ENCODE results near the gene ZFP82. TPM values are rescaled to one million over a fixed set of nuclear protein-coding genes. Genes with fewer than 3 reads are reported as not detected.

ZFP82 gene
- total and polyA plus RNA-seq, 2 donors (not counting 3 experiments of a cell fraction or from before 2014, with no cell fraction given): 1.8 to 3.9 TPM

GRCh38 chr19:36449059-36449670, 30.7 kb upstream of the ZFP82 start:
- intact Hi-C loops (cut with micrococcal nuclease) (no loop called here), dilution Hi-C loops (cut with MboI; ENCODE audit: extremely low pct_ligation_motif_present, low sequenced_read_pairs) (no loop called here)
- FAIRE-seq: no peak
- Histone ChIP-seq H3K27me3 (ENCODE audit: control insufficient read depth in 2 of 2, insufficient read depth in 2 of 2, low read length in 2 of 2) (no peaks in the 10 kb centered on the region), H2AFZ (ENCODE audit: low read depth, low read length) (no peak overlapping the region), H3K9me3 (replicated peaks; ENCODE audit: control insufficient read depth, insufficient read depth, low read length) (peaks cover 11% of the 10 kb centered on the region), H3K4me1 (ENCODE audit: control insufficient read depth, extremely low read depth, insufficient read depth, low read length) (no peaks in the 10 kb centered on the region), H3K27ac (ENCODE audit: insufficient read depth, low read depth, low read length) (no peak overlapping the region), H4K20me1 (replicated peaks; ENCODE audit: control insufficient read depth, extremely low read depth, insufficient read depth, low read length) (no peaks in the 10 kb centered on the region), H3K4me2 (ENCODE audit: insufficient read depth, low read length) (no peak overlapping the region), H3K9me1 (replicated peaks; ENCODE audit: control insufficient read depth, extremely low read depth, insufficient read depth, low read length) (no peaks in the 10 kb centered on the region), H3K9ac (replicated peaks; ENCODE audit: extremely low read depth, insufficient read depth, low read length) (no peak overlapping the region), H3K79me2 (ENCODE audit: control insufficient read depth, insufficient read depth, low read length) (no peaks in the 10 kb centered on the region), H3K36me3 (ENCODE audit: control insufficient read depth in 2 of 2, extremely low read depth in 1 of 2, insufficient read depth in 2 of 2, low read length in 2 of 2) (peaks cover 0 to 3% of the 10 kb centered on the region in 2 experiments), H3K4me3 (replicated peaks in 1 of 3; ENCODE audit: insufficient read depth in 1 of 3, low read depth in 1 of 3, low read length in 3 of 3) (no peak overlapping the region)
- DNase-seq (ENCODE audit: low read depth, low spot score): no peak
- ChIA-PET CTCF (no interaction called here), POLR2A (no interaction called here)
- TF ChIP-seq POLR2AphosphoS5 (IDR thresholded peaks at IDR 0.05; ENCODE audit: insufficient read depth, low read depth, low read length): no peak
- TF ChIP-seq MAX (IDR thresholded peaks at IDR 0.05; ENCODE audit: insufficient read depth, insufficient read length): no peak
- no peak for TF ChIP-seq GATA2 (IDR thresholded peaks at IDR 0.05; ENCODE audit: insufficient read depth, insufficient read length, low read depth, low read length)
- TF ChIP-seq POLR2A (IDR thresholded peaks at IDR 0.05; ENCODE audit: low read depth, low read length): no peak
- TF ChIP-seq EZH2 (IDR thresholded peaks at IDR 0.05; ENCODE audit: borderline replicate concordance, low read depth, low read length, severe bottlenecking): no peak
- no peak for TF ChIP-seq FOS (IDR thresholded peaks at IDR 0.05; ENCODE audit: borderline replicate concordance, insufficient read depth, low read length)
- no peak for TF ChIP-seq MYC (IDR thresholded peaks at IDR 0.05; ENCODE audit: low read depth, low read length)
- no peak for TF ChIP-seq CTCF (IDR thresholded peaks at IDR 0.05; ENCODE audit: extremely low read depth in 1 of 2, insufficient read depth in 1 of 2, low read depth in 1 of 2, low read length in 2 of 2)
- TF ChIP-seq JUN (IDR thresholded peaks at IDR 0.05; ENCODE audit: borderline replicate concordance, insufficient read depth, insufficient read length, low read depth): no peak
- no TSS peak for BruUV-seq (replicated peaks)

Data from endothelial cell of umbilical vein (primary cell).